K562 (cell line): Measurements from ENCODE around the gene S100A4.
A peak's percentile ranks its signal among the peaks of the same experiment; 100 is the strongest.

Experiments used
- CREB1 ChIP-seq, 2 experiments: sonication (generic) in 1 of 2; formaldehyde crosslinking in 1 of 2; IDR thresholded peaks; 2 replicates each; pipeline versions ENCODE4 v1.6.1 to v1.8.0; 2012 to 2022; ENCODE audit warnings: inconsistent platforms in 1 of 2, mild to moderate bottlenecking in 1 of 2, missing genetic modification reagents in 1 of 2, moderate library complexity in 1 of 2
- EZH2 ChIP-seq: IDR thresholded peaks from 2 replicates; pipeline ENCODE4 v1.6.1; 2012; ENCODE audit warnings: low read depth, mild to moderate bottlenecking, inconsistent platforms, low read length, borderline replicate concordance
- FOS ChIP-seq: IDR thresholded peaks from 3 replicates; pipeline ENCODE4 v1.6.1; 2011; ENCODE audit not compliant: insufficient read length; ENCODE audit errors: extremely low read depth
- FOXK1 ChIP-seq: sonication (generic); formaldehyde crosslinking; IDR thresholded peaks from 2 replicates; pipeline ENCODE4 v1.8.0; 2022; ENCODE audit warnings: missing genetic modification reagents, mild to moderate bottlenecking, borderline replicate concordance
- HNRNPLL ChIP-seq: fragments of 200-400 bp; formaldehyde crosslinking; IDR thresholded peaks from 2 replicates; pipeline ENCODE4 v1.6.1; 2017; ENCODE audit warnings: low read length, low read depth, mild to moderate bottlenecking; ENCODE audit not compliant: poor library complexity, severe bottlenecking
- RBM22 ChIP-seq: fragments of 200-400 bp; formaldehyde crosslinking; IDR thresholded peaks from 2 replicates; pipeline ENCODE4 v1.6.1; 2018; ENCODE audit warnings: low read length, low read depth; ENCODE audit not compliant: poor library complexity, severe bottlenecking
- RBM39 ChIP-seq: fragments of 200-400 bp; formaldehyde crosslinking; optimal IDR thresholded peaks from 2 replicates; pipeline ENCODE3; 2018; ENCODE audit warnings: low read depth, low read length
- SIN3A ChIP-seq, 2 experiments: fragments of 150-350 bp in 1 of 2; IDR thresholded peaks; 2 replicates each; pipeline ENCODE4 v1.6.1; 2011 to 2016; ENCODE audit warnings: borderline replicate concordance in 2 of 2, low read depth in 2 of 2, low read length in 2 of 2, mild to moderate bottlenecking in 2 of 2, moderate library complexity in 2 of 2; ENCODE audit not compliant: control insufficient read depth in 1 of 2
- STAT6 ChIP-seq: sonication (generic); formaldehyde crosslinking; IDR thresholded peaks from 2 replicates; pipeline ENCODE4 v1.8.1; 2023; ENCODE audit warnings: mild to moderate bottlenecking, missing genetic modification reagents
- TF ChIP-seq, protein P1 (sequence below), 3 experiments: IDR thresholded peaks in 2 of 3; conservative IDR thresholded peaks in 1 of 3; 2 replicates each; pipeline ENCODE4 v1.5.1; 2011 to 2012; ENCODE audit warnings: low read length in 3 of 3, mild to moderate bottlenecking in 3 of 3, control low read depth in 2 of 3, improper control_type of control experiment in 1 of 3, inconsistent platforms in 1 of 3, low read depth in 1 of 3, mixed read lengths in 1 of 3, moderate library complexity in 1 of 3; ENCODE audit not compliant: insufficient read depth in 2 of 3
- TF ChIP-seq, protein P2 (sequence below), 2 experiments: fragments of 450-650 bp; IDR thresholded peaks; 2 replicates each; pipeline ENCODE4 v1.6.1; 2016; ENCODE audit warnings: mild to moderate bottlenecking in 2 of 2, borderline replicate concordance in 1 of 2, low read depth in 1 of 2, moderate library complexity in 1 of 2

GRCh38 chr1:153544453-153545066, 1.0 kb downstream of the S100A4 start:
- TF ChIP-seq STAT6 (CRISPR knock-in tag) = no peak
- no peak for TF ChIP-seq SIN3A (IDR thresholded peaks at IDR 0.05; ENCODE audit: borderline replicate concordance in 2 of 2, control insufficient read depth in 1 of 2, low read depth in 2 of 2, low read length in 2 of 2)
- TF ChIP-seq RBM22 = no peak
- TF ChIP-seq HNRNPLL = no peak
- TF ChIP-seq FOXK1 (CRISPR knock-in tag) = peak; percentile 15; the same call in 1 of the 2 replicates
- TF ChIP-seq RBM39 = no peak
- TF ChIP-seq, protein P1, sequence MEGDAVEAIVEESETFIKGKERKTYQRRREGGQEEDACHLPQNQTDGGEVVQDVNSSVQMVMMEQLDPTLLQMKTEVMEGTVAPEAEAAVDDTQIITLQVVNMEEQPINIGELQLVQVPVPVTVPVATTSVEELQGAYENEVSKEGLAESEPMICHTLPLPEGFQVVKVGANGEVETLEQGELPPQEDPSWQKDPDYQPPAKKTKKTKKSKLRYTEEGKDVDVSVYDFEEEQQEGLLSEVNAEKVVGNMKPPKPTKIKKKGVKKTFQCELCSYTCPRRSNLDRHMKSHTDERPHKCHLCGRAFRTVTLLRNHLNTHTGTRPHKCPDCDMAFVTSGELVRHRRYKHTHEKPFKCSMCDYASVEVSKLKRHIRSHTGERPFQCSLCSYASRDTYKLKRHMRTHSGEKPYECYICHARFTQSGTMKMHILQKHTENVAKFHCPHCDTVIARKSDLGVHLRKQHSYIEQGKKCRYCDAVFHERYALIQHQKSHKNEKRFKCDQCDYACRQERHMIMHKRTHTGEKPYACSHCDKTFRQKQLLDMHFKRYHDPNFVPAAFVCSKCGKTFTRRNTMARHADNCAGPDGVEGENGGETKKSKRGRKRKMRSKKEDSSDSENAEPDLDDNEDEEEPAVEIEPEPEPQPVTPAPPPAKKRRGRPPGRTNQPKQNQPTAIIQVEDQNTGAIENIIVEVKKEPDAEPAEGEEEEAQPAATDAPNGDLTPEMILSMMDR (IDR thresholded peaks at IDR 0.05 in 2 of 3, conservative IDR thresholded peaks at IDR 0.05 in 1 of 3; ENCODE audit: insufficient read depth in 2 of 3, low read depth in 1 of 3, low read length in 3 of 3) = no peak
- no peak for TF ChIP-seq CREB1 (IDR thresholded peaks at IDR 0.05)
- TF ChIP-seq CREB1 (CRISPR knock-in tag; IDR thresholded peaks at IDR 0.05) = no peak
- no peak for TF ChIP-seq EZH2
- TF ChIP-seq FOS = no peak
- TF ChIP-seq, protein P2, sequence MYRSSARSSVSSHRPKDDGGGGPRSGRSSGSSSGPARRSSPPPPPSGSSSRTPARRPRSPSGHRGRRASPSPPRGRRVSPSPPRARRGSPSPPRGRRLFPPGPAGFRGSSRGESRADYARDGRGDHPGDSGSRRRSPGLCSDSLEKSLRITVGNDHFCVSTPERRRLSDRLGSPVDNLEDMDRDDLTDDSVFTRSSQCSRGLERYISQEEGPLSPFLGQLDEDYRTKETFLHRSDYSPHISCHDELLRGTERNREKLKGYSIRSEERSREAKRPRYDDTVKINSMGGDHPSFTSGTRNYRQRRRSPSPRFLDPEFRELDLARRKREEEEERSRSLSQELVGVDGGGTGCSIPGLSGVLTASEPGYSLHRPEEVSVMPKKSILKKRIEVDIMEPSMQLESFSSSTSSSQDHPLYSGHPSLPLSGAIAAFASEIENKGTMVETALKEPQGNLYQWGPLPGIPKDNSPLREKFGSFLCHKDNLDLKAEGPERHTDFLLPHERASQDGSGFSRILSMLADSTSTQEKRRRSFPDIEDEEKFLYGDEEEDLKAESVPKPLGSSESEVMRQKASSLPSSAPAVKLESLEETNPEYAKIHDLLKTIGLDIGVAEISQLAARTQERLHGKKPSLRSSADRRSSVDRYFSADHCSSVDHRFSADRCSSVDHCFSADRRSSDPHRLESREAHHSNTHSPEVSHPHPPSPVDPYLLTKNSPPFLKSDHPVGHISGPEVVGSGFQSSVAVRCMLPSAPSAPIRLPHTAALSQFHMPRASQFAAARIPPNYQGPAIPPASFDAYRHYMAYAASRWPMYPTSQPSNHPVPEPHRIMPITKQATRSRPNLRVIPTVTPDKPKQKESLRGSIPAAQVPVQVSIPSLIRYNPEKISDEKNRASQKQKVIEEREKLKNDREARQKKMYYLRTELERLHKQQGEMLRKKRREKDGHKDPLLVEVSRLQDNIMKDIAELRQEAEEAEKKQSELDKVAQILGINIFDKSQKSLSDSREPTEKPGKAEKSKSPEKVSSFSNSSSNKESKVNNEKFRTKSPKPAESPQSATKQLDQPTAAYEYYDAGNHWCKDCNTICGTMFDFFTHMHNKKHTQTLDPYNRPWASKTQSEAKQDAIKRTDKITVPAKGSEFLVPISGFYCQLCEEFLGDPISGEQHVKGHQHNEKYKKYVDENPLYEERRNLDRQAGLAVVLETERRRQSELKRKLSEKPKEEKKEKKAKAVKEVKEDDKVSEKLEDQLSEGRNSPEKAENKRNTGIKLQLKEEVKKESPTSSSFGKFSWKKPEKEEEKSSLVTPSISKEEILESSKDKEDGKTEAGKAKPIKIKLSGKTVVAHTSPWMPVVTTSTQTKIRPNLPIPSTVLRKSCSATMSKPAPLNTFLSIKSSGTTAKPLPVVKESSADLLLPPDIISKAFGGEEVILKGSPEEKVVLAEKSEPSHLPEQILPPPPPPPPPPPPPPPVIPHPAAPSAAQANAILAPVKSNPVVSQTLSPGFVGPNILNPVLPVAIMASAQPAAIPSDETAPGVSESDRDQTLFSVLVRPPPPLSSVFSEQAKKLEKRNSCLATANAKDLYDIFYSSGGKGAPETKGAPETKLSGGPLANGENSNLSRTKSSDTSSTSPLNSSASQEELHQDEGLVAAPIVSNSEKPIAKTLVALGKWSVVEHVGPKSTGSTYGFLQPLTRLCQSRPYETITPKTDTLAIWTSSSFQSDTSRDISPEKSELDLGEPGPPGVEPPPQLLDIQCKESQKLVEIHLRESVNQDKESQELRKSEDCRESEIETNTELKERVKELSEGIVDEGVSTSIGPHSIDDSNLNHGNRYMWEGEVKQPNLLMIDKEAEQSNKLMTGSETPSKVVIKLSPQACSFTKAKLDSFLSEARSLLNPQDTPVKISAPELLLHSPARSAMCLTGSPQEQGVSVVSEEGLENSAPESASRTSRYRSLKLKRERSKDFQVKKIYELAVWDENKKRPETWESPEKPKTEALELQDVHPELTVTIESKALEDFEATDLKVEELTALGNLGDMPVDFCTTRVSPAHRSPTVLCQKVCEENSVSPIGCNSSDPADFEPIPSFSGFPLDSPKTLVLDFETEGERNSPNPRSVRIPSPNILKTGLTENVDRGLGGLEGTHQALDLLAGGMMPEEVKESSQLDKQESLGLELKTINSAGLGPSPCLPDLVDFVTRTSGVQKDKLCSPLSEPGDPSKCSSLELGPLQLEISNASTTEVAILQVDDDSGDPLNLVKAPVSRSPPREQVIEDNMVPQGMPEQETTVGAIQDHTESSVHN (IDR thresholded peaks at IDR 0.05; ENCODE audit: borderline replicate concordance in 1 of 2, low read depth in 1 of 2) = no peak
